OCI-LY1 (cell line): ENCODE data around the gene CTNNA2.

Source experiments
- H2AFZ ChIP-seq: fragments of 200-600 bp; sonication (generic), shearing (Covaris generic); 2 replicates; pipeline ENCODE4 v1.6.0; 2014; ENCODE audit warnings: antibody characterized with exemption, mild to moderate bottlenecking, low read length
- H3F3A ChIP-seq: fragments of 200-600 bp; sonication (generic), shearing (Covaris generic); 2 replicates; pipeline ENCODE4 v1.6.0; 2014; ENCODE audit warnings: mild to moderate bottlenecking, antibody characterized with exemption, low read length, moderate library complexity; ENCODE audit not compliant: insufficient read depth
- H3K27ac ChIP-seq: fragments of 200-600 bp; sonication (generic); 2 replicates; pipeline ENCODE4 v1.5.1; 2014; ENCODE audit warnings: low read length, mixed run types, mild to moderate bottlenecking, low read depth; ENCODE audit not compliant: poor library complexity, severe bottlenecking
- H3K27me3 ChIP-seq: fragments of 200-600 bp; sonication (generic); 2 replicates; pipeline ENCODE4 v1.6.0; 2014; ENCODE audit warnings: antibody characterized with exemption, mild to moderate bottlenecking, low read length, moderate library complexity; ENCODE audit not compliant: insufficient read depth
- H3K36me3 ChIP-seq: fragments of 200-600 bp; sonication (generic); 2 replicates; pipeline ENCODE4 v1.6.1; 2014; ENCODE audit warnings: mild to moderate bottlenecking, antibody characterized with exemption, low read length, moderate library complexity, mixed read lengths; ENCODE audit not compliant: insufficient read depth
- H3K4me1 ChIP-seq: fragments of 200-600 bp; sonication (generic); 2 replicates; pipeline ENCODE4 v1.5.1; 2014; ENCODE audit warnings: mild to moderate bottlenecking, low read length, moderate library complexity; ENCODE audit not compliant: insufficient read depth, severe bottlenecking
- H3K4me2 ChIP-seq: fragments of 200-600 bp; sonication (generic), shearing (Covaris generic); 2 replicates; pipeline ENCODE4 v1.6.1; 2014; ENCODE audit warnings: low read length
- H3K4me3 ChIP-seq: fragments of 200-600 bp; sonication (generic); 2 replicates; pipeline ENCODE4 v1.5.1; 2014; ENCODE audit warnings: low read length, low read depth, mild to moderate bottlenecking, mixed read lengths; ENCODE audit not compliant: poor library complexity, severe bottlenecking
- H3K79me2 ChIP-seq: fragments of 200-600 bp; shearing (Covaris generic); 2 replicates; pipeline ENCODE4 v1.6.1; 2016; ENCODE audit warnings: mixed run types, low read length, mixed read lengths; ENCODE audit not compliant: insufficient read depth
- H3K9ac ChIP-seq: fragments of 200-600 bp; sonication (generic), shearing (Covaris generic); 2 replicates; pipeline ENCODE4 v1.6.1; 2014; ENCODE audit warnings: mild to moderate bottlenecking, low read length, mixed read lengths
- H3K9me2 ChIP-seq: fragments of 200-600 bp; sonication (generic), shearing (Covaris generic); 2 replicates; pipeline ENCODE4 v1.6.1; 2014; ENCODE audit warnings: low read depth, mild to moderate bottlenecking, low read length, mixed read lengths
- H3K9me3 ChIP-seq: fragments of 200-600 bp; shearing (Covaris generic); 2 replicates; pipeline ENCODE4 v1.6.1; 2014; ENCODE audit warnings: low read length, mixed read lengths
- H4K20me1 ChIP-seq: fragments of 200-600 bp; sonication (generic), shearing (Covaris generic); 2 replicates; pipeline ENCODE4 v1.6.0; 2016; ENCODE audit warnings: mild to moderate bottlenecking, low read length; ENCODE audit not compliant: insufficient read depth
- CTCF ChIP-seq: fragments of 200-600 bp; sonication (generic), shearing (Covaris generic); IDR thresholded peaks from 2 replicates; pipeline ENCODE4 v1.5.1; 2017; ENCODE audit warnings: mild to moderate bottlenecking, antibody characterized with exemption, low read length, moderate library complexity, mixed read lengths
- EZH2 ChIP-seq: fragments of 200-600 bp; sonication (generic), shearing (Covaris generic); IDR thresholded peaks from 2 replicates; pipeline ENCODE4 v1.8.0; 2017; ENCODE audit warnings: borderline replicate concordance, mixed run types, mild to moderate bottlenecking, antibody characterized with exemption, low read length, moderate library complexity, mixed read lengths

CTNNA2 gene

GRCh38 chr2:80168801-80169200 lies 656.0 kb downstream of the CTNNA2 start:
- Histone ChIP-seq H3K4me3 (no peak overlapping the region), H4K20me1 (no peaks in the 10 kb centered on the region), H2AFZ (no peak overlapping the region), H3K4me1 (no peaks in the 10 kb centered on the region), H3K36me3 (no peaks in the 10 kb centered on the region), H3K9me2 (no peaks in the 10 kb centered on the region), H3F3A (no peaks in the 10 kb centered on the region), H3K27me3 (no peaks in the 10 kb centered on the region), H3K4me2 (no peak overlapping the region), H3K27ac (no peak overlapping the region), H3K9me3 (no peaks in the 10 kb centered on the region), H3K9ac (no peak overlapping the region), H3K79me2 (no peaks in the 10 kb centered on the region)
- TF ChIP-seq EZH2 (no peak), CTCF (no peak)

- no peak for TF ChIP-seq CTCF
- TF ChIP-seq EZH2 = no peak
- no peaks in the 10 kb centered on the region for H4K20me1 ChIP-seq
- H3K4me1 ChIP-seq = no peaks in the 10 kb centered on the region
- H3K9me2 ChIP-seq = no peaks in the 10 kb centered on the region
- no peak overlapping the region for H2AFZ ChIP-seq
- H3K9ac ChIP-seq = no peak overlapping the region
- H3K36me3 ChIP-seq = no peaks in the 10 kb centered on the region
- no peak overlapping the region for H3K4me2 ChIP-seq
- H3K27ac ChIP-seq = no peak overlapping the region
- no peaks in the 10 kb centered on the region for H3K79me2 ChIP-seq
- no peaks in the 10 kb centered on the region for H3K9me3 ChIP-seq
- H3K27me3 ChIP-seq = no peaks in the 10 kb centered on the region
- H3K4me3 ChIP-seq = no peak overlapping the region
- no peaks in the 10 kb centered on the region for H3F3A ChIP-seq
Measured at GRCh38 chr2:80169811-80170594, 657.2 kb downstream of the CTNNA2 start.

- Histone ChIP-seq H3K9me2 (no peaks in the 10 kb centered on the region), H2AFZ (no peak overlapping the region), H3F3A (no peaks in the 10 kb centered on the region), H4K20me1 (no peaks in the 10 kb centered on the region), H3K4me1 (no peaks in the 10 kb centered on the region), H3K27me3 (no peaks in the 10 kb centered on the region), H3K27ac (no peak overlapping the region), H3K79me2 (no peaks in the 10 kb centered on the region), H3K9me3 (no peaks in the 10 kb centered on the region), H3K9ac (no peak overlapping the region), H3K36me3 (no peaks in the 10 kb centered on the region), H3K4me3 (no peak overlapping the region), H3K4me2 (no peak overlapping the region)
- TF ChIP-seq EZH2 = no peak
Measured at GRCh38 chr2:80185091-80185490, 672.2 kb downstream of the CTNNA2 start.

- no peaks in the 10 kb centered on the region for H3K9me3 ChIP-seq
- H3K36me3 ChIP-seq = no peaks in the 10 kb centered on the region
- H3K4me3 ChIP-seq = no peak overlapping the region
- TF ChIP-seq EZH2 = no peak
- TF ChIP-seq CTCF = no peak
- no peaks in the 10 kb centered on the region for H4K20me1 ChIP-seq
- H3K9ac ChIP-seq = no peak overlapping the region
- no peak overlapping the region for H2AFZ ChIP-seq
- no peaks in the 10 kb centered on the region for H3K79me2 ChIP-seq
- no peaks in the 10 kb centered on the region for H3K4me1 ChIP-seq
- H3K9me2 ChIP-seq = no peaks in the 10 kb centered on the region
- no peaks in the 10 kb centered on the region for H3K27me3 ChIP-seq
- no peak overlapping the region for H3K27ac ChIP-seq
- no peak overlapping the region for H3K4me2 ChIP-seq
- no peaks in the 10 kb centered on the region for H3F3A ChIP-seq
Measured at GRCh38 chr2:80186262-80186661, 673.4 kb downstream of the CTNNA2 start.
